ENCODE results near the gene NNMT.

NNMT gene

DNA sequence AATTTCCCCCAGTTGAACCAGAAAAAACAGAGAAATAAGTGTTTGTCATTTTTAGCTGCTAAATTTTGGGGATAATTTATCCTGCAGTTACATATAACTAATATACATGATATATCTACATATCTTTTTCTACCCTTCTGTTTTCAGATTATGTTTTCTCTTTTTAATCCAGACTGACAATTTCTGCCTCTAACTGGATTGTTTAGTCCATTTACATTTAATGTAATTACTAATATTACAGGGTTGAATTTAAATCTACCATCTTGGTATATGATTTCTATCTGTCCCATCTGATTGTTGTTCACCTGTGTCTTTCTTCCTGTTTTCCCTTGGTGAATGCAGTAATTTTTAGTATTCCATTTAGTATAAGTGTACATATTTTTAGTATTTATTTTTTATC, 5.7 kb downstream of the NNMT start:
- peaks cover 0 to 3% of the 10 kb centered on the region in 2 donors for H3K4me1 ChIP-seq (ENCODE audit: control insufficient read depth in 1 of 2, insufficient read depth in 2 of 2, low read length in 2 of 2)
- peaks cover 0 to 10% of the 10 kb centered on the region in 2 donors for H3K9me3 ChIP-seq (ENCODE audit: control insufficient read depth in 1 of 2, low read length in 2 of 2)
- no peaks in the 10 kb centered on the region for H3K27me3 ChIP-seq (ENCODE audit: low read depth, low read length)
- H3K36me3 ChIP-seq (ENCODE audit: control insufficient read depth in 1 of 2, insufficient read depth in 2 of 2, low read length in 2 of 2) = peaks cover 0 to 12% of the 10 kb centered on the region in 2 donors
- H3K27ac ChIP-seq (ENCODE audit: low read length) = no peak overlapping the region
- H3K4me3 ChIP-seq (ENCODE audit: low read depth in 1 of 2, low read length in 2 of 2) = no peak overlapping the region

DNA sequence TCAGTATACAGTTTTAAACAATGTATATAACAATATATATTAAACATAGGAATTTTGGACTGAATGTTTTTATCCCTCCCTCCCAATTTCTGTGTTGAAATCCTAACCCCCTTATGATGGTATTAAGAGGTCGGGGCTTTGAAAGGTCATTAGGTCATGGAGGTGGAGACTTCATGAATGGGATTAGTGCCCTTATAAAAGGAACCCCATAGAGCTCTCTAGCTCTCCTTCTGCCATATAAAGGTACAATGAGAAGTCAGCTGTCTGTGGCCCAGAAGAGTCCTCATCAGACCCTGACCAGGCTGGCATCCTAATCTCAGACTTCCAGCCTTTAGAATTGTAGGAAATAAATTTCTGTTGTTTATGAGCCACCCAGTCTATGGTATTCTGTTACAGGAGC, 6.5 kb downstream of the NNMT start:
- no peaks in the 10 kb centered on the region for H3K27me3 ChIP-seq (ENCODE audit: low read depth, low read length)
- no peak overlapping the region for H3K27ac ChIP-seq (ENCODE audit: low read length)
- no peak overlapping the region for H3K4me3 ChIP-seq (ENCODE audit: low read depth in 1 of 2, low read length in 2 of 2)
- H3K9me3 ChIP-seq (ENCODE audit: control insufficient read depth in 1 of 2, low read length in 2 of 2) = peaks cover 0 to 10% of the 10 kb centered on the region in 2 donors
- peaks cover 0 to 5% of the 10 kb centered on the region in 2 donors for H3K36me3 ChIP-seq (ENCODE audit: control insufficient read depth in 1 of 2, insufficient read depth in 2 of 2, low read length in 2 of 2)
- peaks cover 0 to 3% of the 10 kb centered on the region in 2 donors for H3K4me1 ChIP-seq (ENCODE audit: control insufficient read depth in 1 of 2, insufficient read depth in 2 of 2, low read length in 2 of 2)

DNA sequence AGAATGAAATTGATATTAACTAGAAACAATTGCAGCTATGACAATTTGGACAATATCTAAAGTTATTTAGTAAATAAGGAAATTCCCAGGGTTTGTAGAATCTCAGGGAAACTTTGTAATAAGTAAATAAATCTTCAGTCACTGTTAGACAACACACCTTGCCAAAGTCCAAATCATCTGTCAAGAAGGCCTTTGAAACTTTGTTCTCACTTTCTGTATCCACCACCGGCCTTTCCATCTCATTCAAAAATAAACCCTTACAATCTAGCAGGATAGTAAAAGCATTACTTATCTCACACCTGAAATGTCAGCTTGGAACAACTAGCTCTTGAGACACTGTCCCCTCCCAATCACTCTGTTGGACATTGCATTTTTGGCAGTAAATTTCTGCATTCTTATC, 7.9 kb downstream of the NNMT start:
- Histone ChIP-seq H3K36me3 (ENCODE audit: control insufficient read depth in 1 of 2, insufficient read depth in 2 of 2, low read length in 2 of 2) (peaks cover 0 to 5% of the 10 kb centered on the region in 2 donors), H3K27ac (ENCODE audit: low read length) (no peak overlapping the region)

DNA sequence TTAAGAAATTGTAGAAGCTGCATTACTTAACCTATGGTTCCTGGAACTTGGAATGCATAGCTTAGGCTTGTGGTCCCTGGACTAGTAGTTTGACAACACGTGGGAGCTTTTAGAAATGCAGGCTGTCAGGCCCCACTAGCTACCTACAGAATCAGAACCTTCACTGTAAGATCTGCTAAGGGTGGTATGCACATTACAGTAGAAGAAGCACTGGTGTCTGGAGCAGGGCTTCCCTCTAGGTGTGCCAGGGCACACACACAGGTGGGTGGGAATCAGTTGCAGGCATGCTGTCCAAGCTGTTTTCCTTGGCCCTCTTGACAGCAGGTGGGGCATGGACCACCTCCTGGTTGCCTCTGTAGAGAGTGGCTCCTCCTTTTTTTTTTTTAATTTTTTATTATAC, 8.8 kb downstream of the NNMT start:
- H3K4me3 ChIP-seq (ENCODE audit: low read depth in 1 of 2, low read length in 2 of 2) = no peak overlapping the region
- no peak overlapping the region for H3K27ac ChIP-seq (ENCODE audit: low read length)
- H3K4me1 ChIP-seq (ENCODE audit: control insufficient read depth in 1 of 2, insufficient read depth in 2 of 2, low read length in 2 of 2) = peaks cover 0 to 3% of the 10 kb centered on the region in 2 donors
- H3K36me3 ChIP-seq (ENCODE audit: control insufficient read depth in 1 of 2, insufficient read depth in 2 of 2, low read length in 2 of 2) = peaks cover 0 to 5% of the 10 kb centered on the region in 2 donors
- no peaks in the 10 kb centered on the region for H3K27me3 ChIP-seq (ENCODE audit: low read depth, low read length)
- peaks cover under 1 to 10% of the 10 kb centered on the region in 2 donors for H3K9me3 ChIP-seq (ENCODE audit: control insufficient read depth in 1 of 2, low read length in 2 of 2)

More for the DNA sequence above, 7.9 kb downstream of the NNMT start:
- Histone ChIP-seq H3K9me3 (ENCODE audit: control insufficient read depth in 1 of 2, low read length in 2 of 2) (peaks cover 0 to 10% of the 10 kb centered on the region in 2 donors), H3K27me3 (ENCODE audit: low read depth, low read length) (no peaks in the 10 kb centered on the region), H3K4me3 (ENCODE audit: low read depth in 1 of 2, low read length in 2 of 2) (no peak overlapping the region), H3K4me1 (ENCODE audit: control insufficient read depth in 1 of 2, insufficient read depth in 2 of 2, low read length in 2 of 2) (peaks cover 0 to 3% of the 10 kb centered on the region in 2 donors)

DNA sequence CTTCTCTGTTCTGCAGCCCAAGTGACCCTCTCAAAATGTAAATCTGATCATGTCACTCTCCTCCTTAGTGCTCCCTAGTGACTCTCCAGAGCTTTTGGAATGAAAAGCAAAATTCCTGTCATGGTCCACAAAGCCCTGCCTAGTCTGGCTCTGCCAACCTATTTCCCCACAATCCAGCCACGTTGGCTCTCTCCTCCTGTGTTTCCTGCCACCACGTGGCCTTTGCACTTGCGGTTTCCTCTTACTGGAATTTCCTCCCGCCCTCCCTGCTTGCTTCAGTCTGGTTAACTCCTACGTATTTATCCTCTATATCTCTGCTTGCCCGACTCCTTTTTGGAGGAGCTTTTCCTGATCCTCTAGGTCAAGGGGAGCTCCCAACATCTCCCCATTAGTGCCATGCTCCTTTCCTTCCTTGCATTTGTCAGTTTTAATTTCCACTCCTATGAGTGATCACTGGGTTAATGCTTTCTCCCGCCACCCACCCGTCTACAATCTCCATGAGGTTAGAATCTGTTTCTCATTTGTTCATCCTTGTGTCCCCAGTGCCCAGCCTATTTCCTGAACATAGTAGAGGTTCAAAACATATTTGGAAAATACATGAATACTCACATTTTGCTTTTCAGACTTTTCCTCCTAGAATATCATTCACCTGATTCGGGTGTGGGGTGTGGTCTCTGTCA, 11.5 kb downstream of the NNMT start:
- Histone ChIP-seq H3K36me3 (ENCODE audit: control insufficient read depth in 1 of 2, insufficient read depth in 2 of 2, low read length in 2 of 2) (peaks cover 0 to 13% of the 10 kb centered on the region in 2 donors), H3K27me3 (ENCODE audit: low read depth, low read length) (no peaks in the 10 kb centered on the region), H3K4me1 (ENCODE audit: control insufficient read depth in 1 of 2, insufficient read depth in 2 of 2, low read length in 2 of 2) (peaks cover 0 to 3% of the 10 kb centered on the region in 2 donors), H3K9me3 (ENCODE audit: control insufficient read depth in 1 of 2, low read length in 2 of 2) (peaks cover 2 to 6% of the 10 kb centered on the region in 2 donors), H3K27ac (ENCODE audit: low read length) (peak overlapping the region; percentile 50), H3K4me3 (ENCODE audit: low read depth in 1 of 2, low read length in 2 of 2) (peak overlapping the region in 1 of 2 donors; percentile 21)

DNA sequence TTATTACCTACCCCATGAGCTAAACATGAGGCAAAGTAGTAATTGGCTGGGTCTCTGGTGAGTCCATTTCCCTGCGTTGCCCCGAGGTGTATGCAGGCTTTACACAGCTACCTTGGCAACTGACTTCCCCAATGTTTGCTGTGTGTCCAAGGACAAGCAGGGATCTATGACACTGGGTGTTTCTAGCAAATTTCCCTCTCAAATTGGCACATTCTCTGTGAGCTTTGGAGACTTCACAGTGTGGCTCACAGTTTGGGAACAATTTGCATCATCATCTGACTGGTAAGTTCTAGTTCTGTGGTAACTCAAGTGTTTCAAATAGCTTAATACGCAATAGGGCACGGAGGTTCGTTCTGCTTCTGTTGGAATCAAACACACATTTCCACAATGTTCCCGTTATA, 12.5 kb downstream of the NNMT start:
- peaks cover 0 to 3% of the 10 kb centered on the region in 2 donors for H3K4me1 ChIP-seq (ENCODE audit: control insufficient read depth in 1 of 2, insufficient read depth in 2 of 2, low read length in 2 of 2)
- no peak overlapping the region for H3K4me3 ChIP-seq (ENCODE audit: low read depth in 1 of 2, low read length in 2 of 2)

DNA sequence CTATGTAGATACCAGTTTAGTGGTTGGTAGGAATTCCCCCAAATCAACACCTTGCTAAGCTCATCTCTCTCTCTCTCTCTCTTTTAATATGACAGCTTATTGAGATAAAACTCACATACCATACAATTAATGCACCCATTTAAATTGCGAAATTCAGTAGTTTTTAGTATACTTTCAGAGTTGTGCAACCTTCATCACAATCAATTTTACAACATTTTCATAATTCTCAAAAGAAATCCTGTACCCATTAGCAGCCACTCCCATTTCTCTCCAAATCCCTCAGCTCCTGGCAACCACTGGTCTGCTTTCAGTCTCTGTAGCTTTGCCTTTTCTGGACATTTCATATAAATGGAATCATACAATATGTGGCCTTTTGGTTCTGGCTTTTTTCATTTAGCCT, 13.3 kb downstream of the NNMT start:
- peak overlapping the region; percentile 25 for H3K27ac ChIP-seq (ENCODE audit: low read length)
- H3K4me3 ChIP-seq (ENCODE audit: low read depth in 1 of 2, low read length in 2 of 2) = no peak overlapping the region
- no peaks in the 10 kb centered on the region for H3K4me1 ChIP-seq (ENCODE audit: control insufficient read depth in 1 of 2, insufficient read depth in 2 of 2, low read length in 2 of 2)
- H3K9me3 ChIP-seq (ENCODE audit: control insufficient read depth in 1 of 2, low read length in 2 of 2) = peaks cover 0 to 6% of the 10 kb centered on the region in 2 donors
- H3K27me3 ChIP-seq (ENCODE audit: low read depth, low read length) = no peaks in the 10 kb centered on the region
- H3K36me3 ChIP-seq (ENCODE audit: control insufficient read depth in 1 of 2, insufficient read depth in 2 of 2, low read length in 2 of 2) = peaks cover 0 to 19% of the 10 kb centered on the region in 2 donors

More for the DNA sequence above, 12.5 kb downstream of the NNMT start:
- Histone ChIP-seq H3K27me3 (ENCODE audit: low read depth, low read length) (no peaks in the 10 kb centered on the region), H3K27ac (ENCODE audit: low read length) (peak overlapping the region; percentile 25), H3K36me3 (ENCODE audit: control insufficient read depth in 1 of 2, insufficient read depth in 2 of 2, low read length in 2 of 2) (peaks cover 0 to 15% of the 10 kb centered on the region in 2 donors), H3K9me3 (ENCODE audit: control insufficient read depth in 1 of 2, low read length in 2 of 2) (peaks cover 0 to 6% of the 10 kb centered on the region in 2 donors)

DNA sequence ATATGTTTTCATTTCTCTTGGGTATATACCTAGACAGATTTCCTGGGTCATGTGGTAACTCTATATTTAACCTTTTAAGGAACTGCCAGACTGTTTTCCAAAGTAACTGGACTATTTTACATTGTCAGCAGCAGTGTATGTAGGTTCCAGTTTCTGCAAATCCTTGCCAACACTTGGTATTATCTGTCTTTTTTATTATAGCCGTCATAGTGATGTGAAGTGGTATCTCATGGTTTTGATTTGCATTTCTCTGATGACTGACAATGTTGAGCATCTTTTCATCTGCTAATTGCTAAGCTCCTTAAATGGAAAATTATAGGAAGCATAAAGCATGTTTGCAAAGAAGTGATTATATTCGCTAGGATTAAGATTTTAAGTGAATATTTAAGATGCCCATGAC, 13.9 kb downstream of the NNMT start:
- Histone ChIP-seq H3K9me3 (ENCODE audit: control insufficient read depth in 1 of 2, low read length in 2 of 2) (peaks cover 0 to 6% of the 10 kb centered on the region in 2 donors), H3K36me3 (ENCODE audit: control insufficient read depth in 1 of 2, insufficient read depth in 2 of 2, low read length in 2 of 2) (peaks cover 0 to 19% of the 10 kb centered on the region in 2 donors), H3K27me3 (ENCODE audit: low read depth, low read length) (no peaks in the 10 kb centered on the region), H3K27ac (ENCODE audit: low read length) (no peak overlapping the region), H3K4me1 (ENCODE audit: control insufficient read depth in 1 of 2, insufficient read depth in 2 of 2, low read length in 2 of 2) (no peaks in the 10 kb centered on the region), H3K4me3 (ENCODE audit: low read depth in 1 of 2, low read length in 2 of 2) (no peak overlapping the region)

DNA sequence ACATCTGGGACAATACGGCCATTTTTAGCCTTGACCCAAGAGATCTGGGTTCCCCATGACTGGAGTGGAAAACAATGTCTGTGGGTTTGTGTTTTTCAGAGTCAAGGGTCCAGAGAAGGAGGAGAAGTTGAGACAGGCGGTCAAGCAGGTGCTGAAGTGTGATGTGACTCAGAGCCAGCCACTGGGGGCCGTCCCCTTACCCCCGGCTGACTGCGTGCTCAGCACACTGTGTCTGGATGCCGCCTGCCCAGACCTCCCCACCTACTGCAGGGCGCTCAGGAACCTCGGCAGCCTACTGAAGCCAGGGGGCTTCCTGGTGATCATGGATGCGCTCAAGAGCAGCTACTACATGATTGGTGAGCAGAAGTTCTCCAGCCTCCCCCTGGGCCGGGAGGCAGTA, 15.7 kb downstream of the NNMT start:
- Histone ChIP-seq H3K27ac (ENCODE audit: low read length) (no peak overlapping the region), H3K4me3 (ENCODE audit: low read depth in 1 of 2, low read length in 2 of 2) (no peak overlapping the region), H3K9me3 (ENCODE audit: control insufficient read depth in 1 of 2, low read length in 2 of 2) (peaks cover 0 to 6% of the 10 kb centered on the region in 2 donors), H3K27me3 (ENCODE audit: low read depth, low read length) (no peaks in the 10 kb centered on the region), H3K36me3 (ENCODE audit: control insufficient read depth in 1 of 2, insufficient read depth in 2 of 2, low read length in 2 of 2) (peaks cover 0 to 19% of the 10 kb centered on the region in 2 donors), H3K4me1 (ENCODE audit: control insufficient read depth in 1 of 2, insufficient read depth in 2 of 2, low read length in 2 of 2) (peaks cover 0 to 5% of the 10 kb centered on the region in 2 donors)

DNA sequence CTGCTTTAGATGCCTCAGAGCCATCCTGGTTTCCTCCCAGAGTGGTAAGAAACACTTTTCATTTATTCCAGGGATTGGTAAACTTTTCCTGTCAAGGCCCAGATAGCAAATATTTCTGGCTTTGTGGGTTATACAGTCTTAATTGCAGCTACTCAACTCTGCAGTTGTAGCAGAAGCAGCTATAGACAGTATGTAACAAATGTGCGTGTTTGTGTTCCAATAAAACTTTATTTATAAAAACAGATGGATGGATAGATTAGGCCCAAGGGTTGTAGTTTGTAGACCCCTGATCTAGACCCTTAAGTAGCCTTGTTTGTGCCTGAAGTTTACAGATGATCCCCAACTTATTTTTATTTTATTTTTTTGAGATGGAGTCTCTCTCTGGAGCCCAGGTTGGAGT, 17.9 kb downstream of the NNMT start:
- Histone ChIP-seq H3K36me3 (ENCODE audit: control insufficient read depth in 1 of 2, insufficient read depth in 2 of 2, low read length in 2 of 2) (peaks cover 0 to 14% of the 10 kb centered on the region in 2 donors), H3K4me1 (ENCODE audit: control insufficient read depth in 1 of 2, insufficient read depth in 2 of 2, low read length in 2 of 2) (peaks cover 0 to 5% of the 10 kb centered on the region in 2 donors), H3K9me3 (ENCODE audit: control insufficient read depth in 1 of 2, low read length in 2 of 2) (peaks cover 0 to 6% of the 10 kb centered on the region in 2 donors), H3K27me3 (ENCODE audit: low read depth, low read length) (no peaks in the 10 kb centered on the region), H3K4me3 (ENCODE audit: low read depth in 1 of 2, low read length in 2 of 2) (no peak overlapping the region), H3K27ac (ENCODE audit: low read length) (no peak overlapping the region)

DNA sequence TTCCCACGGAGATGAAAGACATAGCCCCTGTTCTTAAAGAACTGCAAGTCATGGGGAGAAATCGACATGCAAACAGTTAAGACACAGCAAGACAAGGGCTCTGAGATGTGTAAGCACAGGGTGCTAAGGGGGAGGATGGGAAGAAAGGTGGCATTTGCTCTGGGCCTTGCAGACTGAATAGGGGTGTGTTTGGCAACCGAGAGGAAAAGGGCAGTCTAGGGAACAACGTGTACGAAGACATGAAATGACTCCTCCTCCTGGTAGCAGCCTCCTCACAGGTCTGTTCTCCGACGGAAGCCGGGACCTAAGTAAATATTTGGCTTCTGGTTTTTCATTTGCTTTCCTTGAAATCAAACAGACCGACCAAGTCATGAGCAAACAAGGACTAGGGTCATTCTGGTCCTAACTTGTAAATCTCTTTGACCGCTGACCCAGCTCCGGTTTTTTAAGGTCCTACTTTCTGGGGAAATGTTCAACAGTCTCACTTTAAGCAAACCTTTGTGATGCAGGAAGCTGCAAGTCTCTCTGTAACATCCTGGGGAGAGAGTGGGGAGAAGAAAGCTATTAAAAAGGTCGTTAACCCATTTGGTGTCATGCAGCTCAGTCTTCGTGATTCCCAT, 19.7 kb downstream of the NNMT start:
- Histone ChIP-seq H3K27me3 (ENCODE audit: low read depth, low read length) (no peaks in the 10 kb centered on the region), H3K36me3 (ENCODE audit: control insufficient read depth in 1 of 2, insufficient read depth in 2 of 2, low read length in 2 of 2) (peaks cover 0 to 14% of the 10 kb centered on the region in 2 donors), H3K27ac (ENCODE audit: low read length) (no peak overlapping the region), H3K9me3 (ENCODE audit: control insufficient read depth in 1 of 2, low read length in 2 of 2) (no peaks in the 10 kb centered on the region), H3K4me3 (ENCODE audit: low read depth in 1 of 2, low read length in 2 of 2) (no peak overlapping the region), H3K4me1 (ENCODE audit: control insufficient read depth in 1 of 2, insufficient read depth in 2 of 2, low read length in 2 of 2) (peaks cover 0 to 5% of the 10 kb centered on the region in 2 donors)

Measured in muscle layer of duodenum (tissue), 2 donors.